ENCODE data around the gene DIS3L.
"Not testable (repeated sequence)": the region's sequence is repeated elsewhere in the genome, so short reads cannot be mapped to it uniquely, and the experiment has no call there.

DIS3L gene

DNA sequence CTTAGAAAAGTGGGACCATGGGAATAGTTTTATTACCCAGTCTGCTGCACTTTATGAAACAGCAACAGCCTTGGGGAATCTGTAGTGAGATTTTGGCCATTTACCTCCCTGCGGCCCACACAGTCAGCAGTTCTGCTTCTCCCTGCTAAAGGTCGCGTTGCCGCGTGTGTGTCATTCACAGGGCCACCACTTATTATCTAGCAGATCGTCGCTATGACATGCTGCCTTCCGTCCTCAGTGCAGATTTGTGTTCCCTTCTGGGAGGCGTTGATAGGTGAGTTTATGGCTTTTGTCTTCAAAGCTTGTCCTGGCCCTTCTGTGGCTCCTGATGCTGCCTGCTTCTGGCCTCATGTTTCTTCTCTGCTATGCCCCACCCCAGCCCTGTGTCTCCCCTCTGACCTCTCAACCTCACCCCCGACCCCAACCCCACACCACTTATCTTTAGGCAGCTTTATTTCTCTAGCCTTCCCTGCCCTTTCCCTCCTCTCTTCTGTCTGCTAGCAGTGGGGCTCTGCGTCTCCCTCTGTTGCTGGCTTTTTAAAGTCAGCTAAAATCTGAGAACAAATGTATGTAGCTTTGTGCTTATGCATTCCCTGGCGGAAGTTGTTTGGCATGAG lies 30.1 kb downstream of the DIS3L start:
- no peak for FAIRE-seq

DNA sequence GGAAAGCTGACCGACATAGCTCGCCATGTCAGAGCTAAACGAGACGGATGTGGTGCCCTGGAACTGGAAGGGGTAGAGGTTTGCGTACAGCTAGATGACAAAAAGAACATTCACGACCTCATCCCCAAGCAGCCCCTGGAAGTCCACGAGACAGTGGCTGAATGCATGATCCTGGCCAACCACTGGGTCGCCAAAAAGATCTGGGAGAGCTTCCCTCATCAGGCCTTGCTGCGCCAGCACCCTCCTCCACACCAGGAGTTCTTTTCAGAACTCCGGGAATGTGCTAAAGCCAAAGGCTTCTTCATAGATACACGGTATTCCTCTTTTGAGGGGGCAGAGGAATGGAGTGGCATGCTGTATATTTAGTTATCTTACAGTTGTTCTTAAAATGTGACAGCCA lies 32.7 kb downstream of the DIS3L start:
- no peak for FAIRE-seq

DNA sequence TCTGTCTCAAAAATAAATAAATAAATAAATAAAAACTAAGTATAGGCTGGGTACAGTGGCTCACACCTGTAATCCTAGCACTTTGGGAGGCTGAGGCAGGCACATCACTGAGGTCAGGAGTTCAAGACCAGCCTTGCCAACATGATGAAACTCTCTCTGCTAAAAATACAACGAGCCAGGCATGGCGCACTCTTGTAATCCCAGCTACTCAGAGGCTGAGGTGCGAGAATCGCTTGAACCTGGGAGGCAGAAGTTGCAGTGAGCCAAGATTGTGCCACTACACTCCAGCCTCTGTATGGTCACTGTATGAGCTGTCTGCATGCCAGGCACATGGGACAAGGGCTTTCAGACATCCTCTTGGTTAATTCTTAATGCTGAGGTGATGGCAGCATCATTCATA lies 34.4 kb downstream of the DIS3L start:
- no peak for FAIRE-seq

DNA sequence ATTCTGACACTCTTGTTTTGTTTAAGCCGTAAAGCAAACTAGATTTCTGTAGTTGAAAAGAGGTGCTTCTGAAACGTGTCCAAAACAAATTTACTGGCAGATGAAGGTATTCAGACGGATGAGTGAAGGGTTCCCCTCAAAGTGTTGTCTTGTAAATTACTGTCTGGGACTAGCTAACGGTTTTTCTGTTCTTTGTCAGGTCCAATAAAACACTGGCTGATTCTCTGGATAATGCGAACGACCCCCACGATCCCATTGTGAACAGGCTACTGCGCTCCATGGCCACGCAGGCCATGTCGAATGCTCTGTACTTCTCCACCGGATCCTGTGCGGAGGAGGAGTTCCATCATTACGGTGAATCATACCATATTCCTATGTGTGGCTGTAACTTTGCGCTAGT lies 35.4 kb downstream of the DIS3L start:
- no peak for FAIRE-seq

DNA sequence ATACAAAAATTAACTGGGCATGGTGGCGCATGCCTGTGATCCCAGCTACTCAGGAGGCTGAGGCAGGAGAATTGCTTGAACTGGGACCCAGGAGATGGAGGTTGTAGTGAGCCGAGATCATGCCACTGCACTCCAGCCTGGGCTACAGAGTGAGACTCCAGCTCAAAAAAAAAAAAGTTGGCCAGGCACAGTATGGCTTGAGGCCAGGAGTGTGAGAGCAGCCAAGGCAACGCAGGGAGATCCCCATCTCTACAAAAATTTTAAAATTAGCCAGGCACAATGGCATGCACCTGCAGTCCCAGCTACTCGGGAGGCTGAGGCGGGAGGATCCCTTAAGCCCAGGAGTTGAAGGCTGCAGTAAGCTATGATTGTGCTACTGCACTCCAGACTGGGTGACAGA lies 55.2 kb downstream of the DIS3L start:
- FAIRE-seq = not testable (repeated sequence)

DNA sequence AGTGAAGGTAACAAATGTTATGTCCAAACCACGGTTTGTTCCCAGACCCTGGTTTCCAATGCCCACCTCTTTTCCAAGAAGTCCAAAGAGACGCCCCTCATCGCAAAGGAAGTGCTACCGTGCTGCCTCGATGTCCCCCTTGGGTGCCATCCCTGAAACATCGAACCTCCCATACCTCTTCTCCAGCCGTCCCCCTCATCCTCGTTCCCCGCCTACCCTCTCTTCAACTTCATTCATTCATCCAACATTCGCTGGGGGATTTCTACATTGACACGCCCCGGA lies 62.6 kb downstream of the DIS3L start:
- FAIRE-seq = no peak

DNA sequence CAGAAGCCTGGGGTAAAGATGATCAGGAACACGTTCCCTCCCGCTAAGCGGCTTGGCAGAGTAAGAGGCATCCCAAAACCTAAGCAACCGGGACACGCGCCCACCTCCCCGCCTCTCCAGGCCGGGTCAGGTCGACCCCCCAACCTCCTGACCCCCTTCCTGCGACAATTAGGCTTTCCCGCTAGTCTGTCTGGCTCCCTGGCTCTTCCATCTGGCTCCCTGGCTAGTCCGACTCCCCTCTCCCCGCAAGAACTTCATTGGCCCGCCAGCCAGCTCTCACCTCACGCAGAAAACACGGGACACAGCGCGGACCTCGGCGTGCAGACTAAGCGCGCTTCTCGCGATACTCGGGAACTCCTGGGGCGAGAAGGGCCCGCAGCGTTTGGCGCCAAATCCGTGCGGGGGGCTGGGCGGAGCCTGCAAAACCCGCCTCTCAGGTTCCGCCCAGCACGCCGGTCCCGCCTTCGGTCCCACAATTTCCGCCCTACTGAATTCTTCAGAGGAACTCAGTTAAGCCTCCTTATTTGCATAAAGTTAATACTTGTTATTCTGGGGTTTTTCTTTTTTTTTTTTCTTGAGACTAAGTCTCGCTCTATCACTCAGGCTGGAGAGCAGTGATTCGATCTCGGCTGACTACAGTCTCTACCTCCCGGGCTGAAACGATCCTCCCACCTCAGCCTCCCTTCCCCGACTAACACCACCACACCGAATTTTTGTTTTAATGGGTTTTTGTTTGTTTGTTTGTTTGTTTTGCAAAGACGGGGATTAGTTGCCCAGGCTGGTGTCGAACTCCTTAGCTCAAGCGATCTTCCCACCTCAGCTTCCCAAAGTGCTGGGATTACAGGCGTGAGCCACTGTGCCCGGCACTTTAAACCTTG lies 63.2 kb downstream of the DIS3L start, which contains the start of gene TIPIN:
Gene TIPIN (minus strand): TSS at position 327 of the 878 bp plus-strand sequence. CDS start 3,738 bp downstream, outside the sequence.
- FAIRE-seq = peak; percentile 94

DNA sequence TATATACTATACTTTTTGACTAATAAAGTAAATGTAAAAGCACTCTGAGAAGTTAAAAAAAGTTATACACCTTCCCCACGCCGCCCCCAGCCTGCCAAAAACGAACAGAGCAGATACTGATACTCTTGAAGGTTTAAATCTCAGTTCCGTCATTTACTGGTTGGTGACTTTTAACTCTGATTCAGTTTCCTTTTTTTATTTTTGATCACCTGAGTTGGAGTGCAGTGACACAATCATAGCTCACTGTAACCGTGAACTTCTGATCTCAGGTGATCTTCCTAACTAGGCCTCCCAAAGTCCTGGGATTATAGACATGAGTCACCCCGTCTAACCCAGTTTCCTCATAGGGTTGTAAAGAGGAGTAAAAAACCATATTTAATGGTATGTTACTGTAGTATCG lies 66.4 kb downstream of the DIS3L start:
- no peak for FAIRE-seq

DNA sequence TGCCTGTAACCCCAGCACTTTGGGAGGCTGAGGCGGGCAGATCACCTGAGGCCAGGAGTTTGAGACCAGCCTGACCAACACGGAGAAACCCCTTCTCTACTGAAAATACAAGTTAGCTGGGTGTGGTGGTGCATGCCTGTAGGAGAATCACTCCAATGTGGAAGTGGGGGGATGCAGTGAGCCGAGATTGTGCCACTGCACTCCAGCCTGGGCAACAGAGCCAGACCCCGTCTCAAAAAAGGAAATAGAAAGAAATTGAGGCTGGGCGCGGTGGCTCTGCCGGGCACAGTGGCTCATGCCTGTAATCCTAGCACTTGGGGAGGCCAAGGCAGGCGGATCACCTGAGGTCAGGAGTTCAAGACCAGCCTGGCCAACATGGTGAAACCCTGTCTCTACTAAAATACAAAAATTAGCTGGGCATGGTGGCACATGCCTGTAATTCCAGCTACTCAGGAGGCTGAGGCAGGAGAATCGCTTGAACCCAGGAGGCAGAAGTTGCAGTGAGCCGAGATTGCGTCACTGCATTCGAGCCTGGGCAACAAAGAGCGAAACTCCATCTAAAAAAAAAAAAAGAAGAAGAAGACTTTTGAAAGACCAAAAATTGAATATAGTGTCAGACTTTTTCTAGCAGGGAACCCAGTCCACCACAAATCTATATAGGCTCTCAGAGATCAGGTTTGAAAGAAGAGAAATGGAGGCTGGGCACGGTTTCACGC lies 68.5 kb downstream of the DIS3L start:
- FAIRE-seq = not testable (repeated sequence)

DNA sequence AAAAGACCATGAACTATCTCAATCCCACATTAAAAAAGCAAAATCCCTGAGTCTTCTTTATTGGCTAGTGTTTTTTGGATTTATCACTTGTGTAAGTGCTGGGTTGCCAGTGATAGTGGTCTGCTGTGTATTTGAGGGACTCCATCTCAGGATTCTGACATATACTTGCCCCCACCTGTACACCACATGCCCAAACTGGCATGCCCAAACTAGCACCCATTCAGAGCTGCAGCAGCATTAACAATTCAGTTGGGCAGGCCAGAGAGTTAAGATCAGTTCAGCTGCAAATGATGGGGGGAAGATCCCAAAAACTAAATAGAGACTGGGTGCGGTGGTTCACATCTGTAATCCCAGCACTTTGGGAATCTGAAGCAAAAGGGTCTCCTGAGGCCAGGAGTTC lies 69.4 kb downstream of the DIS3L start:
- FAIRE-seq = no peak

DNA sequence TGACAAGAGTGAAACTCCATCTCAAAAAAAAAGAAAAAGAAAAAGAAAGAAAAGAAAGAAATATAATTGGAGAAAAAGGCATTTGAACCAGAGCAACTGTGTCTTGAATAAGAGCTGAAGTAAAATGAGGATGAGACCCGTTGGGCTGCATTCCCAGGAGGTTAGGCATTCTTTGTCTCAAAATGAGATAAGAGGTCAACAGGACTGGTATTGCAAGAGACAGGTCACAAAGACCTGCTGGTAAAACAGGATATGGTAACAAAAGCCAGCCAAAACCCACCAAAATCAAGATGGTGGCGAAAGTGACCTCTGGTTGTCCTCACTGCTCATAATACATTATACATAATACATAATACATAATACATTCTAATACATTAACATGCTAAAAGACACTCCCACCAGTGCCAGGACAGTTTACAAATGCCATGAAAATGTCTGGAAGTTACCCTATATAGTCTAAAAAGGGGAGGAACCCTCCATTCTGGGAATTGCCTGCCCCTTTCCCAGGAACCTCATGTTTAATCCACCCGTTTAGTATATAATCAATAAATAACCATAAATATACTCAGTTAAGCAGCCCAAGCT lies 71.7 kb downstream of the DIS3L start:
- no peak for FAIRE-seq

DNA sequence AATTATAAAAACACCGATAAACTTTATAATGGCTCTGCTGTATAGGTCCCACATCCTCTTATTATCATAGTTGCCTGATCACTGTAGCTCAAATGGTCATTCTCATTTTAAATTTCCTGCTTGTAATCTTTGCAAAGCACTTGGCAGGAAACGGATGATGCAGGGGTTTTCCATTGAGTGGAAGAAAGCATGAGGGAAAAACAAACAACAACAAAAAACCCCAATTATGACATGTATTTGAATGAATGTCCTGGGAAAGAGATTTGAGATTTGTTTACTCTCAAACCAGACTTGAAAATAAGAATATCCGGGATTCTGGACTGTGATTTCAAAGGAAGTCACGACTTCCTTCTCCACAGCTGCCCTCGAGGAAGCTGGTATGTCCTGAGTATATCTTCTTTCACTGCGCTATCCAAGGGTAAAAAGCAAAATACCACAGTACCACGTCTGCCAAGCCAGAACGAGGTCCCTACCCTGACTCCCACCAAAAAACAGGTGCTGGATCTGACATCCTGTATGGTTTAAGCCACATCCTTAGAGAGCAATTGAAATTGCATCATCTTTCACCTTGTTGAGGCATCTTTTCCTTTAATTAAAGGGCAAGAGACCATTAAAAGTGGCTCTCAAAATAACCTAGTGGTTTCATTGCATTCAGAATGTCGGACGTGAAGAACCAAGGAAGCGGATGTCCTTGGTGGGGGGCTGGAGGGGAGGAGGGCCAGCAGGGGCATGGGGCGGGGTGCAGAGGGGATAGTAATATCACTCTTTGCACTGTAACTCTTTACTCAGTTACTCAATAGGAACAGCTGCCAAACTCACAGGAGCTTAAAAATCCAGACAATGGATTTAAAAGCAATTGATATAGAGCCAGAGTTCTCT lies 76.6 kb downstream of the DIS3L start:
- FAIRE-seq = no peak

DNA sequence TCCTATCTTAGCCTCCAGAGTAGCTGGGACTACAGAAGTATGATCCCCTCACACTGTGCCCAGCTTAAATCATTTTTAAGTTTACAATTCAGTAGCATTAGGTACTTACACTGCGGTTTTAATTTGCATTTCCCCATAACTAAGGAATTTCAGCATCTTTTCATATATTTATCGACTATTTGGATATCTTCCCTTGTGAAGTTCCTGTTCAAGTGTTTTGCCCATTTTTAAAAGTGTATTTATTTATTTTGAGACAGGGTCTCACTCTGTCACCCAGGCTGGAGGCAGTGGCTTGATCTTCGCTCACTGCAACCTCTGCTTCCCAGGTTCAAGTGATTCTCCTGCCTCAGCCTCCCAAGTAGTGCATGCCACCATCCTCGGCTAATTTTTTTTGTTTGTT lies 80.8 kb downstream of the DIS3L start:
- no peak for FAIRE-seq

DNA sequence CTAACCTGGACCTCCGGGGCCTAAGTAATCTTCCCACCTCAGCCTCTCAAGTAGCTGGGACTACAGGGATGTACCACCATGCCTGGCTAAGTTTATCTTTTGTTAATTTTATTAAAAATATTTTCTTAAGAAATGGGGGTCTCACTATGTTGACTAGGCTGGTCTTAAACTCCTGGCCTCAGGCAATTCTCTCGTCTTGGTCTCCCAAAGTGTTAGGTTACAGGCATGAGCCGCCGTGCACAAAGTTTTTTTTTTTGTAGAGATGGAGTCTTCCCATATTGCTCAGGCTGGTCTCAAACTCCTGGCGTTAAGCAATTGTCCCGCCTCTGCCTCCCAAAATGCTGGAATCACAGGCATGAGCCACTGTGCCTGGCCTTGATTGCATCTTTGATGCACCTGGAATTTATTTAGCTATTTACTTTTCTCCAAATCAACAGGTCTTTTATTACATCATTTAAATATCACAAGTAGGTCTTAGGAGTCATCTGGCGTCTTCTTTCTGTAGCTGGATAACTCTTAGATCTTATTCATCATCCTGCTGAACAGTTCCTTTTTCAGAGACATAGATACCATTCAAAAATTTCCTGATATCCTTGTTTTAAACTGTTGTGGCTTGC lies 85.6 kb downstream of the DIS3L start:
- no peak for FAIRE-seq

DNA sequence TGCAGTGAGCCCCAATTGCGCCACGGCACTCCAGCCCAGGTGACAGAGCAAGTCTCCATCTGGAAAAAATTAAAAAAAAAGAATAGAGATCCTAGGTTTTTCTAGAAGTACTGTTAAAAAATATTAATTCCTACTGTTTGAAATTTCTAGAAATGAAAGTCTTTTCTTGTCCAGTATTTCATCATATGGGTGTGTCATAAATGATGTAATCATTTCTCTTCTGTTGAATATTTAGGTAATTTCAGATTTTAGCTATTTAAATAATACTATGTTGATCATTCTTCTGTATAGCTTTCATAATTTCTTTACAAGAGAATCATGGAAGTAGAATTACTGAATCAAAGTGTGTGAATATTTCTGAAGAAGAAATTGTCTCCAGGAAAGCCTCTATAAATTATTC lies 88.0 kb downstream of the DIS3L start:
- FAIRE-seq = not testable (repeated sequence)

Data from A204.1 (cell line).